ENCODE data around the gene FNDC1. TPM values are rescaled to one million over a fixed set of nuclear protein-coding genes. Genes with fewer than 3 reads are reported as not detected.

Gene FNDC1
- total RNA-seq, 4 donors from 2014 or later: 0.27 to 9.9 (median 1.5) TPM

GRCh38 chr6:159125951-159126352 is 43.2 kb upstream of the FNDC1 start:
- Histone ChIP-seq H3K4me1 (peaks cover 0 to 4% (median 3%) of the 10 kb centered on the region in 3 donors), H3K36me3 (no peaks in the 10 kb centered on the region), H3K27ac (no peak overlapping the region), H3K27me3 (no peaks in the 10 kb centered on the region), H3K4me3 (no peak overlapping the region), H3K9me3 (no peaks in the 10 kb centered on the region)
- ATAC-seq: no peak
- WGBS, 2 donors (ENCODE audit: low coverage in 1 of 2): 50 to 67% methylated on average over 1 to 5 of the region's 5 CpGs
- TF ChIP-seq CTCF (IDR thresholded peaks at IDR 0.05) (no peak), POLR2A (IDR thresholded peaks at IDR 0.05) (no peak), EP300 (IDR thresholded peaks at IDR 0.05) (no peak)

- ATAC-seq: no peak
- H3K4me3 ChIP-seq: no peak overlapping the region
- TF ChIP-seq POLR2AphosphoS5 (IDR thresholded peaks at IDR 0.05) (no peak), CTCF (IDR thresholded peaks at IDR 0.05) (no peak), EP300 (IDR thresholded peaks at IDR 0.05) (no peak), POLR2A (IDR thresholded peaks at IDR 0.05) (no peak)
- H3K27me3 ChIP-seq: no peaks in the 10 kb centered on the region
- no peak overlapping the region for H3K27ac ChIP-seq
- no peaks in the 10 kb centered on the region for H3K9me3 ChIP-seq
- H3K4me1 ChIP-seq: peaks cover 0 to 4% (median 3%) of the 10 kb centered on the region in 3 donors
- 50 to 90% methylated on average over 1 to 4 of the region's 5 CpGs for WGBS, 2 donors (ENCODE audit: low coverage in 1 of 2)
- H3K36me3 ChIP-seq: no peaks in the 10 kb centered on the region
These were observed 42.6 kb upstream of the FNDC1 start for GRCh38 chr6:159126590-159126989.

- 67 to 85% methylated on average over 1 to 4 of the region's 12 CpGs for WGBS, 2 donors (ENCODE audit: low coverage in 1 of 2)
- H3K27ac ChIP-seq: no peak overlapping the region
These were observed 41.5 kb upstream of the FNDC1 start for GRCh38 chr6:159127701-159128100.

GRCh38 chr6:159128978-159129377 is 40.2 kb upstream of the FNDC1 start:
- no peak for ATAC-seq
- 92 to 98% methylated on average over 8 to 19 of the region's 30 CpGs for WGBS, 2 donors (ENCODE audit: low coverage in 1 of 2)
- TF ChIP-seq CTCF (IDR thresholded peaks at IDR 0.05) (no peak), EP300 (IDR thresholded peaks at IDR 0.05) (no peak), POLR2AphosphoS5 (IDR thresholded peaks at IDR 0.05) (no peak), POLR2A (IDR thresholded peaks at IDR 0.05) (no peak)
- H3K27ac ChIP-seq: no peak overlapping the region
- no peaks in the 10 kb centered on the region for H3K36me3 ChIP-seq
- H3K4me1 ChIP-seq: no peaks in the 10 kb centered on the region
- no peaks in the 10 kb centered on the region for H3K9me3 ChIP-seq
- H3K27me3 ChIP-seq: no peaks in the 10 kb centered on the region
- no peak overlapping the region for H3K4me3 ChIP-seq

More at GRCh38 chr6:159127701-159128100, 41.5 kb upstream of the FNDC1 start:
- no peaks in the 10 kb centered on the region for H3K27me3 ChIP-seq
- ATAC-seq: no peak
- peaks cover 0 to 1% (median 0%) of the 10 kb centered on the region in 3 donors for H3K4me1 ChIP-seq
- H3K4me3 ChIP-seq: no peak overlapping the region
- no peak for TF ChIP-seq CTCF (IDR thresholded peaks at IDR 0.05)
- no peak for TF ChIP-seq POLR2AphosphoS5 (IDR thresholded peaks at IDR 0.05)
- TF ChIP-seq POLR2A (IDR thresholded peaks at IDR 0.05): no peak
- TF ChIP-seq EP300 (IDR thresholded peaks at IDR 0.05): no peak
- no peaks in the 10 kb centered on the region for H3K36me3 ChIP-seq
- H3K9me3 ChIP-seq: no peaks in the 10 kb centered on the region

GRCh38 chr6:159130846-159131245 is 38.4 kb upstream of the FNDC1 start:
- H3K4me1 ChIP-seq: no peaks in the 10 kb centered on the region
- H3K27me3 ChIP-seq: no peaks in the 10 kb centered on the region
- TF ChIP-seq POLR2AphosphoS5 (IDR thresholded peaks at IDR 0.05) (no peak), CTCF (IDR thresholded peaks at IDR 0.05) (no peak), EP300 (IDR thresholded peaks at IDR 0.05) (no peak), POLR2A (IDR thresholded peaks at IDR 0.05) (no peak)
- no peaks in the 10 kb centered on the region for H3K36me3 ChIP-seq
- ATAC-seq: no peak
- H3K27ac ChIP-seq: no peak overlapping the region
- 80% methylated on average over 1 of the region's 11 CpGs; no CpG with 5 or more reads in 1 of the 2 donors for WGBS, 2 donors (ENCODE audit: low coverage in 1 of 2)
- no peaks in the 10 kb centered on the region for H3K9me3 ChIP-seq
- no peak overlapping the region for H3K4me3 ChIP-seq
